IMR-90 (cell line): ENCODE data around the gene CXCL11. TPM values are rescaled to one million over a fixed set of nuclear protein-coding genes. Genes with fewer than 3 reads are reported as not detected.
A peak's percentile ranks its signal among the peaks of the same experiment; 100 is the strongest.

Source experiments
- ATAC-seq: fragments of 200-7000 bp; cut with Tn5 transposase; 2 replicates; pipeline ENCODE4 v1.9.1; 2020; ENCODE audit warnings: low read depth, mild to moderate bottlenecking, moderate library complexity
- BruUV-seq: library from RNA; stranded (reverse); fragments of 400-500 nt; replicated peaks from 2 replicates; lab custom pipeline; 2021; lab: Mats Ljungman, UMichigan
- CTCF ChIA-PET: fragments of 300-600 bp; formaldehyde crosslinking; extraction: SDS; loops from one replicate; lab custom pipeline; 2021; ENCODE audit warnings: antibody characterized with exemption; lab: Yijun Ruan, JAX
- POLR2A ChIA-PET: fragments of 300-600 bp; sonication (Branson Sonifier 250); formaldehyde crosslinking; loops from one replicate; lab custom pipeline; 2022; ENCODE audit warnings: antibody characterized with exemption; ENCODE audit not compliant: unreplicated experiment; lab: Charles Lee
- DNase-seq: peaks from one replicate; pipeline ENCODE4 v3.0.0; 2013
- H2AFZ ChIP-seq: replicated peaks from 2 replicates; pipeline ENCODE3; 2013; ENCODE audit warnings: low read length, mild to moderate bottlenecking; ENCODE audit not compliant: poor library complexity
- H2AK5ac ChIP-seq: 2 replicates; pipeline ENCODE4 v1.6.1; 2013; ENCODE audit warnings: low read depth, low read length, inconsistent platforms
- H2AK9ac ChIP-seq: replicated peaks from 2 replicates; pipeline ENCODE3; 2013; ENCODE audit warnings: mild to moderate bottlenecking, low read depth, low read length, moderate library complexity; ENCODE audit not compliant: poor library complexity
- H2BK120ac ChIP-seq: 2 replicates; pipeline ENCODE4 v1.6.1; 2013; ENCODE audit warnings: low read depth, low read length, inconsistent platforms
- H2BK15ac ChIP-seq: 3 replicates; pipeline ENCODE4 v1.6.1; 2013; ENCODE audit warnings: low read depth, low read length, inconsistent platforms
- H2BK20ac ChIP-seq: 2 replicates; pipeline ENCODE4 v1.6.1; 2013; ENCODE audit warnings: low read depth, mild to moderate bottlenecking, inconsistent platforms, low read length, moderate library complexity
- H2BK5ac ChIP-seq: 2 replicates; pipeline ENCODE4 v1.6.1; 2013; ENCODE audit warnings: mild to moderate bottlenecking, low read depth, low read length, inconsistent platforms; ENCODE audit not compliant: poor library complexity, severe bottlenecking
- H3K14ac ChIP-seq: replicated peaks from 2 replicates; pipeline ENCODE4 v1.6.1; 2013; ENCODE audit warnings: low read depth, low read length, inconsistent platforms
- H3K18ac ChIP-seq: 2 replicates; pipeline ENCODE4 v1.6.1; 2013; ENCODE audit warnings: low read depth, low read length, control low read depth
- H3K23ac ChIP-seq: 2 replicates; pipeline ENCODE4 v1.6.1; 2013; ENCODE audit warnings: low read depth, low read length, inconsistent platforms
- H3K27ac ChIP-seq: 2 replicates; pipeline ENCODE4 v1.5.1; 2013; ENCODE audit warnings: mild to moderate bottlenecking, control low read depth, low read length; ENCODE audit not compliant: insufficient read depth
- H3K27me3 ChIP-seq: 2 replicates; pipeline ENCODE4 v1.6.1; 2013; ENCODE audit warnings: low read length; ENCODE audit not compliant: control insufficient read depth, insufficient read depth
- H3K36me3 ChIP-seq: 2 replicates; pipeline ENCODE4 v1.6.1; 2013; ENCODE audit warnings: low read length, mixed read lengths; ENCODE audit not compliant: control insufficient read depth, insufficient read depth
- H3K4ac ChIP-seq: 2 replicates; pipeline ENCODE4 v1.6.1; 2013; ENCODE audit warnings: low read depth, low read length, inconsistent platforms
- H3K4me1 ChIP-seq: 2 replicates; pipeline ENCODE4 v1.6.1; 2013; ENCODE audit warnings: low read length, mixed read lengths; ENCODE audit not compliant: control insufficient read depth, insufficient read depth
- H3K4me2 ChIP-seq: 2 replicates; pipeline ENCODE4 v1.6.1; 2013; ENCODE audit warnings: low read depth, mild to moderate bottlenecking, control low read depth, low read length, moderate library complexity
- H3K4me3 ChIP-seq: 2 replicates; pipeline ENCODE4 v1.5.1; 2013; ENCODE audit warnings: low read depth, mild to moderate bottlenecking, control low read depth, low read length, moderate library complexity; ENCODE audit not compliant: insufficient read depth
- H3K56ac ChIP-seq: 2 replicates; pipeline ENCODE4 v1.6.1; 2013; ENCODE audit warnings: low read length, inconsistent platforms; ENCODE audit not compliant: insufficient read depth; ENCODE audit errors: extremely low read depth
- H3K79me1 ChIP-seq, 2 experiments: 2 replicates each; pipeline ENCODE4 v1.6.1; 2013; ENCODE audit warnings: low read length in 2 of 2, inconsistent platforms in 1 of 2, low read depth in 1 of 2
- H3K9ac ChIP-seq: 2 replicates; pipeline ENCODE4 v1.6.1; 2013; ENCODE audit warnings: low read depth, low read length, control low read depth
- H3K9me1 ChIP-seq: 2 replicates; pipeline ENCODE4 v1.6.1; 2013; ENCODE audit warnings: low read length, inconsistent platforms; ENCODE audit not compliant: insufficient read depth
- H3K9me3 ChIP-seq: 2 replicates; pipeline ENCODE4 v1.6.1; 2013; ENCODE audit warnings: low read length; ENCODE audit not compliant: control insufficient read depth, insufficient read depth
- H4K20me1 ChIP-seq: 2 replicates; pipeline ENCODE4 v1.6.1; 2013; ENCODE audit warnings: low read length, inconsistent platforms; ENCODE audit not compliant: insufficient read depth
- H4K5ac ChIP-seq: 2 replicates; pipeline ENCODE4 v1.6.1; 2013; ENCODE audit warnings: mild to moderate bottlenecking, low read depth, low read length, control low read depth
- H4K8ac ChIP-seq, 2 experiments: 2 replicates each; pipeline ENCODE4 v1.6.1; 2013; ENCODE audit warnings: low read depth in 2 of 2, low read length in 2 of 2, control low read depth in 1 of 2, inconsistent platforms in 1 of 2
- H4K91ac ChIP-seq: 2 replicates; pipeline ENCODE4 v1.6.1; 2013; ENCODE audit warnings: low read depth, low read length, inconsistent platforms; ENCODE audit not compliant: insufficient read depth
- BHLHE40 ChIP-seq: fragments of 150-350 bp; IDR thresholded peaks from 2 replicates; pipeline ENCODE4 v1.6.1; 2016; ENCODE audit warnings: mild to moderate bottlenecking, low read depth, low read length
- CHD1 ChIP-seq: IDR thresholded peaks from 2 replicates; pipeline ENCODE4 v1.6.1; 2012; ENCODE audit warnings: low read depth, low read length, improper control_type of control experiment
- FOS ChIP-seq: fragments of 150-350 bp; IDR thresholded peaks from 2 replicates; pipeline ENCODE4 v1.6.1; 2016; ENCODE audit warnings: low read depth, low read length
- MAFK ChIP-seq: IDR thresholded peaks from 2 replicates; pipeline ENCODE4 v1.6.1; 2012; ENCODE audit warnings: low read depth, low read length, improper control_type of control experiment
- RFX5 ChIP-seq: IDR thresholded peaks from 2 replicates; pipeline ENCODE4 v1.8.0; 2012; ENCODE audit warnings: low read depth, mild to moderate bottlenecking, low read length, moderate library complexity
- WGBS, 2 experiments: methylation state at CpG; one replicate each; pipeline versions ENCODE4 v1.1.5 to v1.1.7; 2013; ENCODE audit warnings: missing lambda C conversion rate in 2 of 2; ENCODE audit not compliant: insufficient read length in 1 of 2; ENCODE audit errors: extremely low coverage in 2 of 2; 5-methylcytosine and 5-hydroxymethylcytosine counted together
- dilution Hi-C: fragments of 300-500 bp; cut with HindIII; formaldehyde crosslinking; loops from one replicate; pipeline ENCODE4 v1.14.3; 2018; ENCODE audit warnings: low sequenced_read_pairs; ENCODE audit not compliant: unreplicated experiment
- in situ Hi-C: fragments of 300-500 bp; cut with MboI; formaldehyde crosslinking; loops from 3 replicates; pipeline ENCODE4 v1.14.3; 2019; ENCODE audit warnings: low sequenced_read_pairs, inconsistent platforms, mixed read lengths
- intact Hi-C: fragments of 100-400 bp; cut with micrococcal nuclease; formaldehyde crosslinking; loops from 2 replicates; pipeline ENCODE4 v1.10.0; 2022
- polyA plus RNA-seq, 3 experiments: library from polyadenylated mRNA; depleted of rRNA; stranded (reverse); fragments of >200 nt; gene quantifications; 2 replicates each; pipeline ENCODE4 v1.2.3, GENCODE V29; 2012; ENCODE audit warnings: low replicate concordance in 1 of 3
- total RNA-seq: library from RNA; depleted of rRNA; stranded (reverse); fragments of >200 nt; gene quantifications from 2 replicates; pipeline ENCODE4 v1.2.3, GENCODE V29; 2012

CXCL11 gene
- total and polyA plus RNA-seq, 2 of the 4 experiments (the other 2 are of a cell fraction) = under 0.01 TPM; not detected in 1

GRCh38 chr4:76017056-76017686 is 18.7 kb downstream of the CXCL11 start:
- Histone ChIP-seq H4K20me1 (no peaks in the 10 kb centered on the region), H3K18ac (no peak overlapping the region), H4K91ac (0 out of 2 replicates have a peak overlapping the region, but pooled peaks have one; percentile 23), H3K4me3 (no peak overlapping the region), H2BK120ac (peak overlapping the region; percentile 12; the same call in 1 of the 2 replicates), H4K5ac (no peak overlapping the region), H3K36me3 (no peaks in the 10 kb centered on the region), H3K9me1 (0 out of 2 replicates have a peak, but pooled peaks cover 3% of the 10 kb centered on the region), H2BK15ac (peak overlapping the region; percentile 81; the same call in 2 of the 3 replicates), H3K56ac (no peak overlapping the region), H3K4ac (0 out of 2 replicates have a peak overlapping the region, but pooled peaks have one; percentile 29), H2AK5ac (no peak overlapping the region), H4K8ac (no peak overlapping the region), H3K27ac (no peak overlapping the region), H2BK5ac (no peak overlapping the region), H3K79me1 (no peaks in the 10 kb centered on the region), H3K4me1 (peaks cover 5% of the 10 kb centered on the region; the same call in 1 of the 2 replicates), H3K9me3 (no peaks in the 10 kb centered on the region), H2BK20ac (no peak overlapping the region), H3K14ac (no peak overlapping the region), H2AK9ac (no peak overlapping the region), H3K23ac (no peak overlapping the region), H3K27me3 (no peaks in the 10 kb centered on the region), H3K9ac (no peak overlapping the region), H3K4me2 (no peak overlapping the region), H2AFZ (no peak overlapping the region)
- ChIA-PET POLR2A (no interaction called here), CTCF (no interaction called here)
- ATAC-seq (no peak), DNase-seq (no peak)
- dilution Hi-C loops (no loop called here), intact Hi-C loops (no loop called here), in situ Hi-C loops (no loop called here)
- TF ChIP-seq RFX5 (no peak), BHLHE40 (no peak), MAFK (no peak), CHD1 (no peak), FOS (no peak)
- no TSS peak for BruUV-seq
- no CpG with 5 or more reads among the region's 3 CpGs for WGBS, 2 experiments
